Midbrain (tissue), 1 donor: ENCODE data around the gene STX5.
A peak's percentile ranks its signal among the peaks of the same experiment; 100 is the strongest.
"Not testable (repeated sequence)": the region's sequence is repeated elsewhere in the genome, so short reads cannot be mapped to it uniquely, and the experiment has no call there.

Experiments used
- DNase-seq: peaks from one replicate; lab custom pipeline; 2025; lab: John Stamatoyannopoulos, UW

STX5 gene

DNA sequence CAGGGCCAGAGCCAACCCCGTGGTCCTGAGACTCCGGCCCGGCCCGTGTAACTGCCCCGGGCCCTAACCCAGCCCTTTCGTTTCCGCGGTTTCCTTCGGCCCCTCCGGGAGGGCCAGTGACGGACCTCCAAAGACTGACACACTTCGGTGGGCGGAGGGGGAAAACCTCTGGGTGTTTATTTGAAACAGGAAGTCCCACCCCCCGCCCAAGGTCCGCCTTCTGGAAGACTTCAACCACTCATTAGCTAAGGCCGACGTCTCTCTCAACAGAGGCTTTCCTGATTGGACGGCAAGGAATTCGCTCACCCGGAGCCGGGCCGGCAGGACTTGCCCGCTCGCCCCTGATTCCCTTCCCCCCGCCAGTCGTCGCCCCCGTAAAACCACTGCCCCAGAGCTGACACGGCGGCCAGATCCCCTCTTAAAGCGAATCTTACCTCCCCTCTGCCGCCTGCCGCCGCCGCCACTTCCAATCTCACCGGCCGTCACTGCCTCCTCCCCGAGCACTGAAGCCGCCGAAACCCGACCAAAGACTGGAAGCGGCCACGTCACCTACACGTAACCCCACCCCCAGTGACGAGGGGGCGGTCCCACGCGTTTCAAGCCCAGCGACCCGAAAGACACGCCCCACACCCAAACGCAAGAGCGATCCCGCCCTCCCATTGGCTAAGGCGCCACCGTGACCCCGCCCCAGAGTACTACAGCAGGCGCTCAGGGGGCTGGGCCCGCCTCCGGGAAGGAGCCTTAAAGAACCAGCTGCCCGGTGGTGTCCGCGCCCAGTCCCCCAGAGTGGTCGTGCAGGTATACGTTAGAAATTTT is at the start of gene STX5:
TSS of gene STX5 (minus strand) at position 532 of the 816 bp plus-strand sequence. CDS start 808 bp downstream, outside the sequence.
- peak; percentile 99 for DNase-seq

- DNase-seq: peak; percentile 91
These were observed 49.1 kb upstream of the STX5 start, which contains the start of gene SLC3A2 for GRCh38 chr11:62880803-62881578. Gene SLC3A2 (plus strand): TSS chr11:62880896. CDS start chr11:62881024, 128 bp downstream.

DNA sequence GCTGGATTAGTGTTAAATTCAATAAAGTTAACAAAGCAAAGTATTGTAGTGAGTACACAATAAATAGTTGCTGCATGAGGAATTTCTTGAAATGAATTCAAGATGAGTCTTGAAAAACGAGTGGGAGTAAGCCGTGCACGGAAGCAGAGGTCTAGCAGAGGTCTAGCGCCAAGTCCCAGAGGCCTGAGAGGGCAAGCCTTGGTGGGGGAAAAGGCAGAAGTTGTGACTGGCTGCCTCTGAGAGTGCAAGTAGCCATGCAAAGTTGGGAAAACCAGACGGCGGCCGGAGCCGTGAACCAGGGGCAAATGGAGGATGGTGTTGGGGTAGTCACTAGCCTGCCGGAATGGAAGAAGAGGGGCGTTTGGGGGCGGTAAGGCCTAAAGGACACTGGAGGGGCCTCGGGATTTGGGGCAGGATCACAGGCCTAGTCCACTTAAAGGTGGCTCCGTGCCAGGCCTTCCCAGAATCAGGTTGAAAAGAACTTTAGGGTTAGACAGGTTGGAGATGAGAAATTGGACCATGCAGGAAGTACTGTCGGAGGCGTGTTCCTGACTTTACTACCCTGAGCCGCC is 48.5 kb upstream of the STX5 start:
- DNase-seq: no peak

- peak; percentile 59 for DNase-seq
These were observed 47.6 kb upstream of the STX5 start for GRCh38 chr11:62879235-62879978.

DNA sequence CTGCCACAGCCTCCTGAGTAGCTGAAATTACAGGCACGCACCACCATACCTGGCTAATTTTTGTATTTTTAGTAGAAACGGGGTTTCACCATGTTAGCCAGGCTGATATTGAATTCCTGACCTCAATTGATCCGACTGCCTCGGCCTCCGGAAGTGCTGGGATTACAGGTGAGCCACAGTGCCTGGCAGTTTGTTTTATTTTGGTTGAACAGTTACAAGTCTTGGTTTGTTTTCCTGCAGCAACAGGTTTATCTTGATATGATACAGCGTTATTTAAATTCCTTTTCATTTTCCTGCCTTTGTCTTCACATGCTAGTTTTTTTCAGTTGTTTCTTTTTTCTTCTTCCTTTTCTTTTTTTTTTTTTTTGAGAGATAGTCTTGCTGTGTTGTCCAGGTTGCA is 44.9 kb upstream of the STX5 start:
- DNase-seq: no peak

DNA sequence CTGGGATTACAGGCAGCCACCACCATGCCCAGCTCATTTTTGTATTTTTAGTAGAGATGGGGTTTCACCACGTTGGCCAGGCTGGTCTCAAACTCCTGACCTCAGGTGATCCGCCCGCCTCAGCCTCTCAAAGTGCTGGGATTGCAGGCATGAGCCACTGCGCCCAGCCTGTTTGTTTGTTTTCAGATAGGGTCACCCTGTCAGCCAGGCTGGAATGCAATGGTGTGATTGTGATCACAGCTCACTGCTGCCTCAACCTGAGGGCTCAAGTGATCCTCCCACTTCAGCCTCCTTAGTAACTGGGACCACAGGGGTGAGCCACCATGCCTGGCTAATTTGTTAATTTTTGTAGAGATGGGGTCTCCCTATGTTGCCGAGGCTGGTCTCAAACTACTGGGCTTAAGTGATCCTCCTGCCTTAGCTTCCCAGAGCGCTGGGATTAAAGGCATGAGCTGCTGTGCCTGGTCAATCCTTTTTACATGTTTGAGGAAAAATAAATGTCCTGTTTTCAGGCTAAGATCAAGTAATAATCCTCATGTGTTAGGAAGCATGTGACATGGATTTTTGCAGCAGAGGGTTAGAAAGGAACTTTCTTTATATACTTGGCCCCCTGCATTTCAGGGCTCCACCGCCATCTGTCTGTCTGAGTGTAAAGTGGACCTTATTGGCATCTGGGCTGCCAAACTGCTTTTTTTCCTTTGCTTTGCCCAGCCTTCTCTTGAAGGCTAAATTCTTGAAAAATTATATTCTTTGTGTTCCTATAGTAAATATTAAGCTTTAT is 44.0 kb upstream of the STX5 start:
- DNase-seq: no peak

GRCh38 chr11:62874851-62875250 is 43.0 kb upstream of the STX5 start:
- no peak for DNase-seq

DNA sequence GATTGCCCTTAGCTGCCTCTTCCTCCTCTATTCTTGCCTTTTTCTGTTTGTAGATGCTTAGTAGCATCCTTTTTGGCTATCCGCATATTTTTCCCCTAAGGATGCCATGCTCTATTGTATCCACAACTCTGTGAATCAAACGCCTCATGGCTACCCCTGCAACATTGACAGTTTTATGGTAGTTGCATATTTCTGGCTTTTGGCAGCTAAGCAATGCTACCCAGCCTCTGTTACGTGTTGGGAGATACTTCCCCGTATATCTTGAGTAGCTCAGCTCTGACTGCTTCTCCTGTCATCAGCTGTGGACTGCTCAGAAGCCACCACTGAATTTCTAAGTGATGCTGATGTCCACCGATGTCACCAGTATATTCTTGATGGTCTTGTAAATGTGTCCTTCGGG is 33.8 kb upstream of the STX5 start:
- no peak for DNase-seq

DNA sequence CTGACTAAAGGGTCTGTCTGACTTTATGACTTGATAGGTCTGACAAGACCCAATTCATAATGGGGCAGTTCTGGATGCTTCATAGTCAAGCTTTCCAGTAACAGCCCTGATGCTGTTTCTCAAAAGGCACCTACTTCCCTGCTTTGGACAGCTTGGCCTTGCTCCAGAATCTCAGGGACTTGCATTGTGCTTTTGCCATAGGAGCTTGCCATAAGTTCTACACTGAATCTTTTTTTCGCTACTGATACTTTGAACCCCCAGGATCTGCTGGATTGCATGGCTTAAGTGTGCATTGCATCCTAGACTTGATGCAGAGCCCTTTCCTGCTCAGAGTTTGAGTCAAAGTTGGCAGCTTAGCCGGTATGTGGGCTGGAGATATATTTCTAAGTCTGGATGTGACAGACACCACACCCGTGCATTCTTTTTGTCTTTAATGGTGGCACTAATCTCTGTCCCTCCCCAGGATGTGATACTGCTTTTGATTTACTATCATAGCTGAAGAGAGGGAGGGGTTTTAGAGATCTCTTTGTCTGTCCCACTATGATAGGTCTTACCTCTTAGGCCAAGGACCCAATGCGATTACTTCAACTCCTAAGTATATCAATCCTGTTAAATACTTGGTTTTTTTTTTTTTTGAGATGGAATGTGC is 32.0 kb upstream of the STX5 start:
- no peak for DNase-seq

DNA sequence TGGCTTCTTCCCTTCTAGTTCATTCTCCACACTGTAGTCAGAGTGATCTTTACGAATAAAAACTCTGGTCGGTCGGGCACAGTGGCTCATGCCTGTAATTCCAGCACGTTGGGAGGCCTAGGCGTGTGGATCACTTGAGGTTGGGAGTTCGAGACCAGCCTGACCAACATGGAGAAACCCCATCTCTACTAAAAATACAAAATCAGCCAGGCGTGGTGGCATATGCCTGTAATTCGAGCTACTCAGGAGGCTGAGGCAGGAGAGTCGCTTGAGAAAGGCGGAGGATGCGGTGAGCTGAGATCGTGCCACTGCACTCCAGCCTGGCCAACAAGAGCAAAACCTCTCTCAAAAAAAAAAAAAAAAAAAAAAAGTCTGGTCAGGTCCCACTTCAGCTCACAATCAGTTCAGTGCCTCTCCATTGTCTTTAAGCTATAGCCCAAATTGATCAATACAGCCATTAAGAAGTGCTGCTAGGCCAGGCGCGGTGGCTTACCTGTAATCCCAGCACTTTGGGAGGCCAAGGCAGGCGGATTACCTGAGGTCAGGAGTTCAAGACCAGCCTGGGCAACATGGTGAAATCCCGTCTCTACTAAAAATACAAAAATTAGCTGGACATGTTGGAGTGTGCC is 29.8 kb upstream of the STX5 start:
- not testable (repeated sequence) for DNase-seq

GRCh38 chr11:62860835-62861563 is 29.1 kb upstream of the STX5 start:
- no peak for DNase-seq

GRCh38 chr11:62859281-62859703 is 27.4 kb upstream of the STX5 start:
- not testable (repeated sequence) for DNase-seq

GRCh38 chr11:62858201-62858600 is 26.4 kb upstream of the STX5 start:
- DNase-seq: no peak

DNA sequence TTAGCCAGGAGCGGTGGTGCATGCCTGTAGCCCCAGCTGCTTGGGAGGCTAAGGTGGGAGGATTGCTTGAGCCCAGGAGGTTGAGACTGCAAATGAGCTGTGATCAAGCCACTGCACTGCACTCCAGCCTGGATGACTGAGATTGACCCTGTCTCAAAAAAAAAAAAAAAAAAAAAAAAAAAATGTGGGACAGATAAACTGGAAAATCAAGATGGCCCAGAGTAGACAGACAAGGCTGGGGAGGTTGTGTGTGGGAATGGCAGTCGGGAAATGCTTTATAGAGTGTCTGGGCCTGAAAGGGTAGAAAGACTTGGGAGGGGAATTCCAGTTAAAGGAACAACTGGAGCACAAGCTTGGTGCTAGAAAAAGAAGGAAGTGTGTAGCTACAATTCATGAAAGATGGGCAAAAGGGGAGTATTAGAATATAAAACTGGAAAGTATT is 25.7 kb upstream of the STX5 start:
- DNase-seq: no peak

DNA sequence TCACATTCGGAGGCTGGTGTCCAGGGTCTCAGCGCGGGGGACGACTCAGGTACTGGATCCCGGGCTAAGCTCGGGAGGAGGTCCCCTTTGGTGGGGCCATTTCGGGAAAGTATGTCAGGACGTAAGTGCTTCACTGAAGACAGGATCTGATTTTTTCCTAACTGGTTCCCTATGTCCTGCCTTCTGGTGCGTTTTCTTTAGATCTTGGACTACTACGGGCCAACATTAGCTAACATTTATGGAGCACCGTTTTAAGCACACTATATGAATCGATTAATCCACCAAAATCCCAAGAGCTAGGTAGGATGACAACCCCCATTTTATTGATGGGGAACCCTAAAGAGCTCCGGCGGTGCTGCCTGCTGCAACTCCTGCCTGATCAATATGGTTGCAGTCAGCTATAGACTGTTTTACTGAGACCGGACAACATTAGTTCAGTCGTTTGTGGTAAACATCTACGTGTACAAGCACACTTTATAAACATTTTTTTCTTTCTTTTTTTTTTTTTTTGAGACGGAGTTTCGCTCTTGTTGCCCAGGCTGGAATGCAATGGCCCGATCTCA is 24.6 kb upstream of the STX5 start:
- no peak for DNase-seq

DNA sequence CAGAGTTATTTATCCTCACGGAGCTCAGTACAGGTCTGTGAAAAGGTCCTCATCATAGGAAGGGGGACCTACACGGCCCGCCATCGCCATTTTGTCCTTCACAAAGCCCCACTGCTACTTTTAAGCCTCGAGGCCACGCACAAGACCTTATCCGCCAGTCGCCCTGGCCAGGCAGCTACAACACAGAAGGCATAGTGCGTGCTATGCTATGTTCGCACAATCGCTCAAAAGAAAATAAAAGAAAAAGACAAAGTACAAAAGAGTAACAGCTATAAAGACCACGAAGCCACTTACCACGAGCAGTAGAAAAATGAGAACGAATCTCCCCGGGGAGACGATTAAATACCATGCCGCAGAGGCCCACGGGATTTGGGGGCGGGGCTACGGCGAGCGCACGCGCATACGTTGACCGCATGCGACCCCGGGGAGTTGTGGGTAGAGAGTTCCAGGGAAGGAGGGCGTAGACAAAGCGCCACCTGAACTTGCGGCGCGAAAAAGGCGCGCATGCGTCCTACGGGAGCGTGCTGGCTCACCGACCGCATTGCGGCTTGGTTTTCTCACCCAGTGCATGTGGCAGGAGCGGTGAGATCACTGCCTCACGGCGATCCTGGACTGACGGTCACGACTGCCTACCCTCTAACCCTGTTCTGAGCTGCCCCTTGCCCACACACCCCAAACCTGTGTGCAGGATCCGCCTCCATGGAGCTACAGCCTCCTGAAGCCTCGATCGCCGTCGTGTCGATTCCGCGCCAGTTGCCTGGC is 23.9 kb upstream of the STX5 start:
- DNase-seq: peak; percentile 96

DNA sequence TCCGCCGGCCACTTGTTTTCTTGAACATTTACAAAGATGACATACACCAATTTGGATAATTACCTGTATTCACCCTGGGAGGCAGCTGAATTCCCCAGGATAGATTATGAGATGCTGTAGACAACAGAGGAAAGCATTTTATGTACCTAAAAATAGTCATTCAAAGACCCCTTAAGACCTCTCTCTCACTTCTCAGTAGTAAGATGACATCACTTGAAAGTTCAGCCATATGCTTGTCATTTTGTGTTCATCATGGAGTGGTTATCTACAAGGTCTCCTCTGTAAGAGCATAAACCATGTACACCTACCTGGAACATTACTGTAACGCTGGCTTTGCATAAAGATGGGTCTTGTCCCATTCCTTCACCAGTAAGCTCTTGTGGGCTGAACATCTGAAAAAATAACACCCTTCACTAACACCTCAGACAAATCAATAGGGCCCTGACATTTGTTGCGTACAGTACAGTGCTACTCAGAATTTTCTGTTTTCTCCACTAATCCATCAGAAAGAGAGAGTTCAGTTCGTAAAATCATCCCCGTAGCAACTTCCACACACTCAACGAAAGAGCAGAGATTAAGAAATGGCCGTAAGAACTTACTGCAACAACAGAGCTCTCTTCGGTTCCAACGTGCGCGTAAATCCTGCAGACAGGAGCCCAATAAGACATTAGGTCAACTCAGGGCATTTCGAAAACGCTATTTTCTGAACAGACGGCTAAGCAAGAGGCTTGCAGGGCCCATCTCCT is 23.1 kb upstream of the STX5 start:
- DNase-seq: no peak
